ENCODE results near the gene TOR1B.
"Not testable (repeated sequence)": the region's sequence is repeated elsewhere in the genome, so short reads cannot be mapped to it uniquely, and the experiment has no call there.

The TOR1B gene

DNA sequence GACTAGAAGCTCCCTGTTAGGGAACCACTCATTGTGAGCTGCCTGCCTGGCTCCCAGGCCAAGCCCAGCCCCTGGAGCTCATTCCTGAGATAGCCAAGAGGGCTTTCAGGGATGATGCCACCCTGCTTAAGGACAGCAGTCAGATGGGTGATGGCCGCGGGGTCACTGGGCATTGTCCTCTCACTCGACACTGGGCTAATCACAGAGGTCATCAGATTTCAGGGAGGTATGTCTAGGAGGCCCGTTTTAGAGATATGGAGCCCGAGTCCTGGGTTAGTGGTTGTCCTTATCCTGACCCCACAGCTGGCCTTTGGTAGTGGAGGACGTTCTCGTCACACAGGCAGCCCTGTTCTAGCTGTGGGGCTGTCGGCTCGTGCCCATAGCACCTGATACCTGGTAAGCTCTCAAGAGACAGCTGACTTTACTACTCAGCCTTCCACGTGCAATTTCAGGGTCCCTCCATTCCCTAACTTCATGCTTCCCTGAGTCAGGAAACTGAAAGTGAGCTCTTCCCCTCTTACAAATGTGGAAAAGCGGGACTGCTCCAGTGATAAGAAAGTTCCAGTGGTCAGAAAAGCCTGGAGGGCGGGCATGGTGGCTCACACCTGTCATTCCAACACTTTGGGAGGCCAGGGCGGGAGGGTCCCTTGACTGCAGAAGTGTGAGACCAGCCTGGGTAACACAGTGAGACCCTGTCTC is 43.0 kb upstream of the TOR1B start:
- TF ChIP-seq, protein P1, sequence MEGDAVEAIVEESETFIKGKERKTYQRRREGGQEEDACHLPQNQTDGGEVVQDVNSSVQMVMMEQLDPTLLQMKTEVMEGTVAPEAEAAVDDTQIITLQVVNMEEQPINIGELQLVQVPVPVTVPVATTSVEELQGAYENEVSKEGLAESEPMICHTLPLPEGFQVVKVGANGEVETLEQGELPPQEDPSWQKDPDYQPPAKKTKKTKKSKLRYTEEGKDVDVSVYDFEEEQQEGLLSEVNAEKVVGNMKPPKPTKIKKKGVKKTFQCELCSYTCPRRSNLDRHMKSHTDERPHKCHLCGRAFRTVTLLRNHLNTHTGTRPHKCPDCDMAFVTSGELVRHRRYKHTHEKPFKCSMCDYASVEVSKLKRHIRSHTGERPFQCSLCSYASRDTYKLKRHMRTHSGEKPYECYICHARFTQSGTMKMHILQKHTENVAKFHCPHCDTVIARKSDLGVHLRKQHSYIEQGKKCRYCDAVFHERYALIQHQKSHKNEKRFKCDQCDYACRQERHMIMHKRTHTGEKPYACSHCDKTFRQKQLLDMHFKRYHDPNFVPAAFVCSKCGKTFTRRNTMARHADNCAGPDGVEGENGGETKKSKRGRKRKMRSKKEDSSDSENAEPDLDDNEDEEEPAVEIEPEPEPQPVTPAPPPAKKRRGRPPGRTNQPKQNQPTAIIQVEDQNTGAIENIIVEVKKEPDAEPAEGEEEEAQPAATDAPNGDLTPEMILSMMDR (IDR thresholded peaks at IDR 0.05; ENCODE audit: insufficient read depth, low read length, missing control alignments), result no peak
- ChIA-PET POLR2A (interaction anchor here (0.5 kb wide), 1 partner anchor 126 kb away, joined by 5 read pairs; no protein-coding TSS in a partner anchor), CTCF (interaction anchor here (0.7 to 3.1 kb wide), 8 partner anchors 13 to 410 kb away, joined by 3 to 24 read pairs (median 6); no protein-coding TSS in a partner anchor)
- no peak for DNase-seq (ENCODE audit: low read depth, low spot score)
- no peak overlapping the region for H3K4me3 ChIP-seq (ENCODE audit: low read depth, low read length)

- not testable (repeated sequence) for H3K4me3 ChIP-seq (ENCODE audit: low read depth, low read length); DNase-seq (ENCODE audit: low read depth, low spot score)
- ChIA-PET CTCF (interaction anchor here (0.7 to 3.1 kb wide), 7 partner anchors 9 to 409 kb away, joined by 3 to 24 read pairs (median 7); no protein-coding TSS in a partner anchor), POLR2A (interaction anchor here (1.3 kb wide), 1 partner anchor 16 kb away, joined by 12 read pairs; no protein-coding TSS in a partner anchor)
Observed at GRCh38 chr9:129760784-129761183, 42.2 kb upstream of the TOR1B start.

DNA sequence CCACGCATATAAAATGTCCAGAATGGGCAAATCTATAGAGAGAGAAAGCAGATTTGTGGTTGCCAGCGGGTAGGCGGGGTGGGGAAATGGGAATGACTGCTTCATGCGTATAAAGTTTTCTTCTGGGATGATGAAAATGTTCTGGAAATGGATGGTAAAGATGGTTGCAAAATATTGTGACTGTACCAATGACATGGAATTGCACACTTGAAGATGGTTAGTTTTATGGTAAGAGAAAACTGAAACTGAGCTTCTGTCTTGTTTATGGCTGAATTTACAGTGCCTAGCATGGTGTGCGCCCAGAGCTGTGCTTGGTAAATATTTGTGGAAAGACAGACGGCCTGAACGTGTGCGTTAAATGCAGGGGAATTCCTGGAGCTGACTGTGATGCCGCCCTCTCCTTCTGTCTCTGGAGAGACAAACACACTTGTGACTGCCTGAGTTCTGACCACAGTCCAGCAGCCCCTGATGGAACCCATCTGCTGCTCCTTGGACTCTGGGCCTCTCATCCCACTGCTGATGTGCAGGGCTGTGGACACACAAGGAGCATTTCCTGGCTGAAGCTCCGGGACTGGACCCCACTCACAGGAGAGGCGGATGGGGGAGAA is 41.6 kb upstream of the TOR1B start:
- ChIA-PET POLR2A (interaction anchor here (0.6 to 1.3 kb wide), 3 partner anchors 9 to 26 kb away, joined by 3 to 12 read pairs (median 9); partner anchors contain the start of gene PTGES), CTCF (interaction anchor here (1.0 to 3.6 kb wide), 7 partner anchors 8 to 35 kb away, joined by 3 to 20 read pairs (median 7); partner anchors contain the start of gene PTGES)
- no peak for DNase-seq (ENCODE audit: low read depth, low spot score)
- TF ChIP-seq, protein P1 (IDR thresholded peaks at IDR 0.05; ENCODE audit: insufficient read depth, low read length, missing control alignments), result no peak
- H3K4me3 ChIP-seq (ENCODE audit: low read depth, low read length), result no peak overlapping the region

GRCh38 chr9:129761901-129762369 is 41.0 kb upstream of the TOR1B start:
- CTCF ChIA-PET, result interaction anchor here (1.0 to 3.6 kb wide), 7 partner anchors 9 to 35 kb away, joined by 3 to 20 read pairs (median 7); partner anchors contain the start of gene PTGES
- no peak for DNase-seq (ENCODE audit: low read depth, low spot score)

DNA sequence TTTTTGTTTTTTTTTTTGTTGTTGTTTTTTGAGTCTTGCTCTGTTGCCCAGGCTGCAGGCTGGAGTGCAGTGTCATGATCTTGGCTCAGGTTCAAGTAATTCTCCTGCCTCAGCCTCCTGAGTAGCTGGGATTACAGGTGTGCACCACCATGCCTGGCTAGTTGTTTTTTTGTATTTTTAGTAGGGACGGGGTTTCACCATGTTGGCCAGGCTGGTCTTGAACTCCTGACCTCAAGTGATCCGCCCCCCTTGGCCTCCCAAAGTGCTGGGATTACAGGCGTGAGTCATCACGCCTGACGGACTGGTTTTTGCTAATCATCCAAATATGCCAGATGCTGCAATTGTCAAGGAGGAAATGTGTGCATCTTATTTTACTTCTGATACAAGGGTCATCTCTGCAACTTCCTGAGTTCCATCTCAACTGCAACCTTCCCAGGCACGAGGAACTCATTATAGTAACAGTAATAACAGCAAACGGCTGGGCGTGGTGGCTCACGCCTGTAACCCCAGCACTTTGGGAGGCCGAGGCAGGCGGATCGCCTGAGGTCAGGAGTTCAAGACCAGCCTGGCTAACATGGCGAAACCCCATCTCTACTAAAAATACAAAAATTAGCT is 40.5 kb upstream of the TOR1B start:
- ChIA-PET POLR2A (interaction anchor here (1.0 to 1.7 kb wide), 3 partner anchors 10 to 15 kb away, joined by 9 to 12 read pairs (median 9); partner anchors contain the start of gene PTGES), CTCF (interaction anchor here (1.0 to 3.6 kb wide), 10 partner anchors 9 to 36 kb away, joined by 3 to 20 read pairs (median 7); partner anchors contain the start of gene PTGES)
- peak; percentile 89 for DNase-seq (ENCODE audit: low read depth, low spot score)
- H3K4me3 ChIP-seq (ENCODE audit: low read depth, low read length), result not testable (repeated sequence)

More at GRCh38 chr9:129761901-129762369, 41.0 kb upstream of the TOR1B start:
- POLR2A ChIA-PET, result interaction anchor here (0.6 to 1.3 kb wide), 3 partner anchors 9 to 26 kb away, joined by 3 to 12 read pairs (median 9); partner anchors contain the start of gene PTGES
- H3K4me3 ChIP-seq (ENCODE audit: low read depth, low read length), result no peak overlapping the region
- TF ChIP-seq, protein P1 (IDR thresholded peaks at IDR 0.05; ENCODE audit: insufficient read depth, low read length, missing control alignments), result no peak

DNA sequence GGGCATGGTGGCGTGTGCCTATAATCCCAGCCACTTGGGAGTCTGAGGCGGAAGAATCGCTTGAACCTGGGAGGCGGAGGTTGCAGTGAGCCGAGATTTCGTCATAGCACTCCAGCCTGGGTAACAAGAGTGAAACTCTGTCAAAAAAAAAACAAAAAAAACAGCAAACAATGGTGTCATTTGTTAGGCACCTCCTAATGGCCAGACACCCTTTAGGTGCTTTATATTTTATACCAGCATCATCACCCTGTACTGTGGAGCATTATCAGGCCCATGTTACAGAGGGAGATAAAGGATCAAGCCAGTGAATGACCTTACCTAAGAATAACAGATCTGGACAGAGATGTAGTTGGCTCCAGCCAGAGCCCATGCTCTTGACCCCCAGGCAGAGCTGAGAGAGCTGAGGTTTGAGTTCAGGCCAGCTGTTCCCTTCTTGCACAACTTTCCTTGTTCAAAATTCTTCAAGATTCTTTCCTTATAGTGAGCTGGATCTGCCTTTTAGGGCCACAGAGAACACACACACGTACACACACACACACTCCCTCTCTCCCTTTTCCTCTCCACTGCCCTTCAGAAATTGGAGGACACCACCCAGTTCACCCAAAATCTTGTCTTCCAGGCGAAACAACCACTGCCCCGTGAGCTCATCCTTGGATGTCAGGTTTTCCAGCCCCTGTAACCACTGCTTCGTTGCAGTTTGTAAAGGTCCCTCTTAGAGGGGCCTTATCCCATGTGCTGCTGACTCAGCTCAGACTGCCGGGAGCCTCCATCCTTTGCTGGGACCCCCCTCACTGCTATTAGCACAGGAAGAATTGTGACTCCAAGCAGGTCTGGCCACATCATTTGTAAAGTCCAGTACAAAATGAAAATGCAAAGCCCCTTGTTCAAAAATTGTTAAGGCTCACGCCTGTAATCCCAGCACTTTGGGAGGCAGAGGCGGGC is 39.7 kb upstream of the TOR1B start:
- POLR2A ChIA-PET, result interaction anchor here (1.7 kb wide), 1 partner anchor 14 kb away, joined by 9 read pairs; no protein-coding TSS in a partner anchor
- no peak overlapping the region for H3K4me3 ChIP-seq (ENCODE audit: low read depth, low read length)
- no peak for DNase-seq (ENCODE audit: low read depth, low spot score)
- TF ChIP-seq, protein P1 (IDR thresholded peaks at IDR 0.05; ENCODE audit: insufficient read depth, low read length, missing control alignments), result no peak
- CTCF ChIA-PET, result interaction anchor here (1.2 to 3.6 kb wide), 4 partner anchors 13 to 37 kb away, joined by 5 to 15 read pairs (median 10); no protein-coding TSS in a partner anchor
